HCT116 (cell line): Measurements from ENCODE around the gene TTLL5. TPM values are rescaled to one million over a fixed set of nuclear protein-coding genes. Genes with fewer than 3 reads are reported as not detected.

Experiments
- ATAC-seq: fragments of 200-7000 bp; cut with Tn5 transposase; 2 replicates; pipeline ENCODE4 v1.9.1; 2020; ENCODE audit warnings: mild to moderate bottlenecking, moderate library complexity
- BruUV-seq: library from RNA; stranded (reverse); fragments of 400-500 nt; replicated peaks from 2 replicates; lab custom pipeline; 2021; lab: Mats Ljungman, UMichigan
- CTCF ChIA-PET: fragments of 300-600 bp; sonication (Branson Sonifier 250); formaldehyde crosslinking; loops from one replicate; lab custom pipeline; 2021; ENCODE audit warnings: antibody characterized with exemption; lab: Charles Lee
- POLR2A ChIA-PET: fragments of 300-600, 350-600 bp; sonication (Branson Sonifier 250); formaldehyde crosslinking; loops from one replicate; lab custom pipeline; 2021; ENCODE audit warnings: antibody characterized with exemption; lab: Charles Lee
- RAD21 ChIA-PET, 2 experiments: fragments of 300-600 bp; sonication (Branson Sonifier 250); formaldehyde crosslinking; loops; one replicate each; lab custom pipeline; 2023; ENCODE audit warnings: low total read pairs in 2 of 2; ENCODE audit not compliant: uncharacterized antibody in 2 of 2, unreplicated experiment in 2 of 2, low non-redundant PET in 1 of 2; lab: Charles Lee
- DNase-seq: peaks from one replicate; pipeline ENCODE4 v3.0.0-alpha.2; 2010; ENCODE audit warnings: low read depth, low spot score
- H2AFZ ChIP-seq: fragments of 200-600 bp; shearing (Covaris generic), sonication (generic); 2 replicates; pipeline ENCODE4 v1.6.1; 2017; ENCODE audit warnings: low read depth, mixed run types, mixed read lengths, antibody characterized with exemption, low read length; ENCODE audit not compliant: poor library complexity, severe bottlenecking
- H3K27ac ChIP-seq: 2 replicates; pipeline ENCODE4 v1.5.1; 2012; ENCODE audit warnings: low read depth, low read length
- H3K27me3 ChIP-seq: fragments of 200-600 bp; sonication (generic); 2 replicates; pipeline ENCODE4 v1.6.1; 2016; ENCODE audit warnings: mixed run types, low read length, mixed read lengths; ENCODE audit not compliant: insufficient read depth
- H3K36me3 ChIP-seq, 2 experiments: fragments of 200-500 bp in 1 of 2; fragments of 200-600 bp in 1 of 2; sonication (Bioruptor generic) in 1 of 2; sonication (generic) in 1 of 2; 2 replicates each; pipeline versions ENCODE4 v1.5.1 to v1.6.1; 2014 to 2016; ENCODE audit warnings: low read length in 2 of 2, inconsistent platforms in 1 of 2, mixed read lengths in 1 of 2, mixed run types in 1 of 2; ENCODE audit not compliant: insufficient read depth in 2 of 2, control insufficient read depth in 1 of 2
- H3K4me1 ChIP-seq, 2 experiments: fragments of 200-600 bp in 1 of 2; sonication (generic) in 1 of 2; 2 replicates each; pipeline versions ENCODE4 v1.5.1 to v1.6.1; 2012 to 2017; ENCODE audit warnings: low read length in 2 of 2, inconsistent platforms in 1 of 2, mild to moderate bottlenecking in 1 of 2, mixed read lengths in 1 of 2, mixed run types in 1 of 2, moderate library complexity in 1 of 2; ENCODE audit not compliant: insufficient read depth in 2 of 2, control insufficient read depth in 1 of 2
- H3K4me2 ChIP-seq: fragments of 200-600 bp; sonication (generic); 2 replicates; pipeline ENCODE4 v1.6.1; 2017; ENCODE audit warnings: mixed run types, low read length, mixed read lengths
- H3K4me3 ChIP-seq, 2 experiments: fragments of 200-600 bp in 1 of 2; sonication (generic) in 1 of 2; replicated peaks in 1 of 2; 2 replicates each; pipeline ENCODE4 v1.5.1; 2011 to 2016; ENCODE audit warnings: low read length in 2 of 2, control low read depth in 1 of 2, low read depth in 1 of 2, mild to moderate bottlenecking in 1 of 2, mixed read lengths in 1 of 2, mixed run types in 1 of 2
- H3K79me2 ChIP-seq: fragments of 200-600 bp; sonication (generic); 2 replicates; pipeline ENCODE4 v1.6.1; 2017; ENCODE audit warnings: mild to moderate bottlenecking, mixed run types, low read length, moderate library complexity, mixed read lengths; ENCODE audit not compliant: insufficient read depth
- H3K9ac ChIP-seq: fragments of 200-600 bp; sonication (generic); 2 replicates; pipeline ENCODE4 v1.6.1; 2016; ENCODE audit warnings: low read length, mixed read lengths
- H3K9me2 ChIP-seq: fragments of 200-600 bp; sonication (generic), shearing (Covaris generic); 2 replicates; pipeline ENCODE4 v1.6.1; 2017; ENCODE audit warnings: mixed run types, mild to moderate bottlenecking, moderate library complexity; ENCODE audit not compliant: insufficient read depth
- H3K9me3 ChIP-seq, 2 experiments: fragments of 200-500 bp in 1 of 2; fragments of 200-600 bp in 1 of 2; sonication (Bioruptor generic) in 1 of 2; sonication (generic) in 1 of 2; 2 replicates each; pipeline ENCODE4 v1.6.1; 2014 to 2017; ENCODE audit warnings: low read length in 2 of 2, mixed read lengths in 2 of 2, inconsistent platforms in 1 of 2, low read depth in 1 of 2, mild to moderate bottlenecking in 1 of 2, mixed run types in 1 of 2, moderate library complexity in 1 of 2; ENCODE audit not compliant: control insufficient read depth in 1 of 2, insufficient read depth in 1 of 2
- H4K20me1 ChIP-seq: fragments of 200-600 bp; sonication (generic), shearing (Covaris generic); 2 replicates; pipeline ENCODE4 v1.6.1; 2017; ENCODE audit warnings: mixed run types, mild to moderate bottlenecking, moderate library complexity; ENCODE audit not compliant: insufficient read depth
- CEBPB ChIP-seq: IDR thresholded peaks from 2 replicates; pipeline ENCODE4 v1.6.1; 2012; ENCODE audit warnings: low read depth
- MAX ChIP-seq: IDR thresholded peaks from 2 replicates; pipeline ENCODE4 v1.6.1; 2012
- POLR2AphosphoS5 ChIP-seq: IDR thresholded peaks from 2 replicates; pipeline ENCODE4 v1.6.1; 2011; ENCODE audit warnings: mild to moderate bottlenecking, low read depth, low read length, moderate library complexity
- RAD21 ChIP-seq: IDR thresholded peaks from 2 replicates; pipeline ENCODE4 v1.6.1; 2012; ENCODE audit warnings: low read depth, mild to moderate bottlenecking
- REST ChIP-seq: IDR thresholded peaks from 2 replicates; pipeline ENCODE4 v1.6.1; 2012; ENCODE audit warnings: low read depth
- SP1 ChIP-seq: IDR thresholded peaks from 2 replicates; pipeline ENCODE4 v1.6.1; 2012; ENCODE audit warnings: low read depth
- YY1 ChIP-seq: IDR thresholded peaks from 2 replicates; pipeline ENCODE4 v1.6.1; 2011; ENCODE audit warnings: low read length, low read depth, moderate library complexity, mild to moderate bottlenecking; ENCODE audit not compliant: insufficient replicate concordance; ENCODE audit errors: extremely low read depth
- ZFX ChIP-seq: fragments of 450-650 bp; IDR thresholded peaks from 2 replicates; pipeline ENCODE4 v1.6.1; 2017
- intact Hi-C: fragments of 100-400 bp; cut with micrococcal nuclease; formaldehyde crosslinking; loops from 2 replicates; pipeline ENCODE4 v1.10.0; 2022
- total RNA-seq: library from RNA; stranded (reverse); gene quantifications from one replicate; pipeline ENCODE4 v1.2.1, GENCODE V29; 2021; ENCODE audit not compliant: unreplicated experiment
- TF ChIP-seq, protein P1 (sequence below): IDR thresholded peaks from 2 replicates; pipeline ENCODE4 v1.6.1; 2012

Gene TTLL5
- total RNA-seq, 1 experiment from 2014 or later, result 26.2 TPM

DNA sequence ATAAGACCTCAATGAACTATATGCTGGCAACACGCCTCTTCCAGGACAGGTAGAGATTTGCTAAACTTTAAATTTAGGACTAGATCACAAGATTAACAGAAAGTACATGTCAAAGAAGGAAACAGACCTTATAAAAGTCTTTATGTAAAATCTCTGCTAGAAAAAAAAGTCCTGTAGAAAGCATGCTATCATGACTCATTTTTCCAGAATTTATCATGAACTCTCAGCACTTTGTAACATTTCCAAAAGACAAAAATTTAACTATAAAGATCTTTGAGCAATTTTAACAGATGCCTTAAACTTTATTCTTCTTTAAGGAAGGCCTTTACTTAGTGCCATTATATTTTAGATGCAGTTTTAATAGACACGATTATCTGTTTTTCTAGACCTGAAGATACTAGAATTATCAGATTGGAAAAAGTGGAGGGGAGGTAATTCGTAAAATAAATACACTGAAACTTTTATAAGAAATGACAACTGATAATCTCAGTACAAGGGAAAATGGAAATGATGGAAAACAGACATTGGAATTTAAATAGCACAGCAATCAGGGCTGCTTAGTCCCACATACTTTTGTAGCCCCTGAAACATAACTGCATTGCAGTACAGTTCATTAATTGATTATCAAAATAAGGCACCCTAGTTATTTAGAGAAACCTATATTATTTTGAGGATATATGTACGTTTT, 92.0 kb downstream of the TTLL5 start:
- Histone ChIP-seq H3K9me3 (no peaks in the 10 kb centered on the region), H3K36me3 (peaks cover 2% of the 10 kb centered on the region in 2 experiments; a peak in 1 of 4 replicates)
- no peak for ATAC-seq
- intact Hi-C loops, result no loop called here
- no peak for TF ChIP-seq CEBPB
- no peak for TF ChIP-seq YY1
- no peak for TF ChIP-seq REST
- TF ChIP-seq, all 23 proteins: peak for 0
- DNase-seq, result no peak
- H3K79me2 ChIP-seq, result no peaks in the 10 kb centered on the region
- no peaks in the 10 kb centered on the region for H3K9me2 ChIP-seq
- H3K4me3 ChIP-seq, result no peak overlapping the region
- no peak overlapping the region for H3K4me2 ChIP-seq
- H2AFZ ChIP-seq, result no peak overlapping the region
- H4K20me1 ChIP-seq, result no peaks in the 10 kb centered on the region
- H3K9ac ChIP-seq, result no peak overlapping the region
- BruUV-seq, result no TSS peak
- no peaks in the 10 kb centered on the region for H3K27me3 ChIP-seq
- RAD21 ChIA-PET, result no interaction called here
- no peaks in the 10 kb centered on the region for H3K4me1 ChIP-seq
- H3K27ac ChIP-seq, result no peak overlapping the region
- POLR2A ChIA-PET, result no interaction called here
- CTCF ChIA-PET, result no interaction called here

GRCh38 chr14:75753696-75754095, 92.7 kb downstream of the TTLL5 start:
- CTCF ChIA-PET, result no interaction called here
- H2AFZ ChIP-seq, result no peak overlapping the region
- no peaks in the 10 kb centered on the region for H3K79me2 ChIP-seq
- POLR2A ChIA-PET, result no interaction called here
- H3K9ac ChIP-seq, result no peak overlapping the region
- H3K9me2 ChIP-seq, result no peaks in the 10 kb centered on the region
- BruUV-seq, result no TSS peak
- H3K4me1 ChIP-seq, result no peaks in the 10 kb centered on the region
- ATAC-seq (no peak), DNase-seq (no peak)
- no peaks in the 10 kb centered on the region for H3K9me3 ChIP-seq
- H3K4me2 ChIP-seq, result no peak overlapping the region
- intact Hi-C loops, result no loop called here
- no peaks in the 10 kb centered on the region for H4K20me1 ChIP-seq
- RAD21 ChIA-PET, result no interaction called here
- H3K27me3 ChIP-seq, result no peaks in the 10 kb centered on the region
- no peak overlapping the region for H3K4me3 ChIP-seq
- H3K36me3 ChIP-seq, result peaks cover 0 to 2% of the 10 kb centered on the region in 2 experiments; a peak in 1 of 4 replicates
- no peak overlapping the region for H3K27ac ChIP-seq
- TF ChIP-seq RAD21 (no peak), ZFX (no peak), POLR2AphosphoS5 (no peak), SP1 (no peak), REST (no peak), MAX (no peak)
- TF ChIP-seq, protein P1, sequence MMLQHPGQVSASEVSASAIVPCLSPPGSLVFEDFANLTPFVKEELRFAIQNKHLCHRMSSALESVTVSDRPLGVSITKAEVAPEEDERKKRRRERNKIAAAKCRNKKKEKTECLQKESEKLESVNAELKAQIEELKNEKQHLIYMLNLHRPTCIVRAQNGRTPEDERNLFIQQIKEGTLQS, result no peak
